ENCODE results near the gene ACAA1. TPM values are rescaled to one million over a fixed set of nuclear protein-coding genes. Genes with fewer than 3 reads are reported as not detected.

Gene ACAA1
- total and polyA plus RNA-seq, 9 of the 15 experiments (the other 6 are each of a cell fraction or from before 2014, with no cell fraction given), result 4.0 to 88.9 (median 57.2) TPM

- BruUV-seq (replicated peaks), result no TSS peak
- peaks cover 22 to 37% of the 10 kb centered on the region in 2 experiments; a peak in 4 of 5 replicates for H3K4me1 ChIP-seq (replicated peaks in 1 of 2; ENCODE audit: control insufficient read depth in 2 of 2, insufficient read depth in 2 of 2, low read length in 2 of 2)
- TF ChIP-seq, protein P1, sequence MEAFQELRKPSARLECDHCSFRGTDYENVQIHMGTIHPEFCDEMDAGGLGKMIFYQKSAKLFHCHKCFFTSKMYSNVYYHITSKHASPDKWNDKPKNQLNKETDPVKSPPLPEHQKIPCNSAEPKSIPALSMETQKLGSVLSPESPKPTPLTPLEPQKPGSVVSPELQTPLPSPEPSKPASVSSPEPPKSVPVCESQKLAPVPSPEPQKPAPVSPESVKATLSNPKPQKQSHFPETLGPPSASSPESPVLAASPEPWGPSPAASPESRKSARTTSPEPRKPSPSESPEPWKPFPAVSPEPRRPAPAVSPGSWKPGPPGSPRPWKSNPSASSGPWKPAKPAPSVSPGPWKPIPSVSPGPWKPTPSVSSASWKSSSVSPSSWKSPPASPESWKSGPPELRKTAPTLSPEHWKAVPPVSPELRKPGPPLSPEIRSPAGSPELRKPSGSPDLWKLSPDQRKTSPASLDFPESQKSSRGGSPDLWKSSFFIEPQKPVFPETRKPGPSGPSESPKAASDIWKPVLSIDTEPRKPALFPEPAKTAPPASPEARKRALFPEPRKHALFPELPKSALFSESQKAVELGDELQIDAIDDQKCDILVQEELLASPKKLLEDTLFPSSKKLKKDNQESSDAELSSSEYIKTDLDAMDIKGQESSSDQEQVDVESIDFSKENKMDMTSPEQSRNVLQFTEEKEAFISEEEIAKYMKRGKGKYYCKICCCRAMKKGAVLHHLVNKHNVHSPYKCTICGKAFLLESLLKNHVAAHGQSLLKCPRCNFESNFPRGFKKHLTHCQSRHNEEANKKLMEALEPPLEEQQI (IDR thresholded peaks at IDR 0.05), result no peak
- TF ChIP-seq ZFPM2 (CRISPR knock-in tag; IDR thresholded peaks at IDR 0.05) (no peak), MXI1 (IDR thresholded peaks at IDR 0.05; ENCODE audit: low read depth, low read length) (no peak), ZNF445 (CRISPR knock-in tag; IDR thresholded peaks at IDR 0.05; ENCODE audit: low read depth) (0 out of 2 replicates have a peak, but pooled peaks have one; percentile 12), C11orf30 (IDR thresholded peaks at IDR 0.05; ENCODE audit: low read depth) (no peak), MTF1 (CRISPR knock-in tag; IDR thresholded peaks at IDR 0.05; ENCODE audit: borderline replicate concordance) (no peak), ZNF75A (CRISPR knock-in tag; IDR thresholded peaks at IDR 0.05) (no peak), PCBP2 (IDR thresholded peaks at IDR 0.05; ENCODE audit: low read depth, low read length, poor library complexity, severe bottlenecking) (no peak), E4F1 (CRISPR knock-in tag; IDR thresholded peaks at IDR 0.05; ENCODE audit: borderline replicate concordance) (no peak), HBP1 (CRISPR knock-in tag; IDR thresholded peaks at IDR 0.05) (no peak), SIN3A (IDR thresholded peaks at IDR 0.05; ENCODE audit: borderline replicate concordance in 2 of 2, control insufficient read depth in 1 of 2, low read depth in 2 of 2, low read length in 2 of 2) (0 out of 4 replicates have a peak, but pooled peaks of 1 of the 2 experiments have one; percentile 3), TEAD4 (IDR thresholded peaks at IDR 0.05; ENCODE audit: low read length) (no peak), TEAD4 (CRISPR knock-in tag; IDR thresholded peaks at IDR 0.05; ENCODE audit: borderline replicate concordance) (no peak), SETDB1 (IDR thresholded peaks at IDR 0.05; ENCODE audit: low read length) (no peak), ZFP36 (IDR thresholded peaks at IDR 0.05; ENCODE audit: low read depth, low read length, partially characterized antibody) (no peak), FOXJ3 (CRISPR knock-in tag; IDR thresholded peaks at IDR 0.05) (no peak)
Observed at GRCh38 chr3:38139191-38139590, 2.3 kb upstream of the ACAA1 start.

More at GRCh38 chr3:38139191-38139590, 2.3 kb upstream of the ACAA1 start:
- intact Hi-C loops (cut with micrococcal nuclease) (loop anchor here (5.0 to 10.0 kb wide), 5 partner anchors 86 to 516 kb away; partner anchors contain the start of gene XYLB), in situ Hi-C loops (cut with MboI) (loop anchor here (10.0 kb wide), 2 partner anchors 206 to 336 kb away; partner anchors contain the start of gene XYLB)
- Histone ChIP-seq H3K79me2 (ENCODE audit: control insufficient read depth, insufficient read depth, low read length) (peaks cover 43% of the 10 kb centered on the region), H3K36me3 (ENCODE audit: control insufficient read depth, insufficient read depth, low read length) (peaks cover 41% of the 10 kb centered on the region), H3K9ac (ENCODE audit: insufficient read depth in 1 of 2, low read depth in 2 of 2, low read length in 2 of 2) (peak overlapping the region; percentile 79 to 97), H3K27me3 (ENCODE audit: control insufficient read depth in 2 of 2, insufficient read depth in 2 of 2, low read length in 2 of 2) (no peaks in the 10 kb centered on the region; a peak in 1 of 5 replicates), H3K4me3 (peak overlapping the region; percentile 90), H3K9me3 (replicated peaks; ENCODE audit: control insufficient read depth, insufficient read depth, low read depth, low read length) (no peaks in the 10 kb centered on the region), H3K9me1 (ENCODE audit: control insufficient read depth, insufficient read depth, low read length) (no peaks in the 10 kb centered on the region), H3K27ac (ENCODE audit: extremely low read depth, low read depth, low read length) (peak overlapping the region; percentile 83; the same call in 2 of the 3 replicates), H2AFZ (ENCODE audit: low read depth, low read length) (peak overlapping the region; percentile 99), H3K4me2 (ENCODE audit: insufficient read depth, low read length) (peak overlapping the region; percentile 98), H4K20me1 (replicated peaks; ENCODE audit: control insufficient read depth, insufficient read depth, low read length) (no peaks in the 10 kb centered on the region)
- POLR2A ChIA-PET, result interaction anchor here (0.8 to 5.0 kb wide), 4 partner anchors 8 to 26 kb away, joined by 3 to 55 read pairs (median 4); partner anchors contain the start of gene OXSR1
- CTCF ChIA-PET (ENCODE audit: low intra/inter-chr PET ratio), result no interaction called here
- 6% methylated on average over 8 of the region's 8 CpGs for WGBS (ENCODE audit: insufficient coverage, low coverage, missing lambda C conversion rate)
- no peak for FAIRE-seq
- ATAC-seq, result no peak
- no peak for DNase-seq (ENCODE audit: extremely low read depth in 1 of 4, low spot score in 3 of 4)

Data from K562 (cell line).